HEK293 (cell line): ENCODE measurements around the gene IGSF9.

Source experiments
- CTCF ChIA-PET: fragments of 350-600 bp; formaldehyde crosslinking; extraction: SDS; loops from one replicate; lab custom pipeline; 2021; ENCODE audit warnings: antibody characterized with exemption; lab: Yijun Ruan, JAX
- POLR2A ChIA-PET: fragments of 300-600 bp; formaldehyde crosslinking; extraction: SDS; loops from one replicate; lab custom pipeline; 2020; ENCODE audit warnings: antibody characterized with exemption, inconsistent platforms; lab: Yijun Ruan, JAX
- H3K27ac ChIP-seq: fragments of 200-500 bp; sonication (Bioruptor generic); 2 replicates; pipeline ENCODE4 v1.5.1; 2014; ENCODE audit warnings: low read depth, low read length, control low read depth, inconsistent platforms; ENCODE audit errors: extremely low read depth
- H3K36me3 ChIP-seq, 2 experiments: fragments of 200-500 bp in 1 of 2; sonication (Bioruptor generic) in 1 of 2; 1 replicate in 1 of 2; 2 replicates in 1 of 2; pipeline ENCODE4 v1.5.1; 2014 to 2017; ENCODE audit warnings: inconsistent platforms in 2 of 2, low read length in 2 of 2; ENCODE audit not compliant: control insufficient read depth in 2 of 2, insufficient read depth in 1 of 2
- H3K4me1 ChIP-seq: fragments of 200-500 bp; sonication (Bioruptor generic); 2 replicates; pipeline ENCODE4 v1.5.1; 2014; ENCODE audit warnings: mild to moderate bottlenecking, low read length, inconsistent platforms; ENCODE audit not compliant: control insufficient read depth, insufficient read depth
- H3K4me3 ChIP-seq: 2 replicates; pipeline ENCODE4 v1.5.1; 2011; ENCODE audit warnings: low read depth, mild to moderate bottlenecking, control low read depth, low read length, moderate library complexity
- H3K9me3 ChIP-seq: fragments of 200-500 bp; sonication (Bioruptor generic); 2 replicates; pipeline ENCODE4 v1.5.1; 2014; ENCODE audit warnings: low read depth, low read length, inconsistent platforms; ENCODE audit not compliant: control insufficient read depth, insufficient read depth
- CTCF ChIP-seq: fragments of 450-650 bp; formaldehyde crosslinking; IDR thresholded peaks from 2 replicates; pipeline ENCODE4 v1.5.1; 2016; ENCODE audit warnings: missing biosample characterization, missing genetic modification characterization
- GLI2 ChIP-seq: fragments of 450-650 bp; formaldehyde crosslinking; IDR thresholded peaks from 2 replicates; pipeline ENCODE4; 2017; ENCODE audit warnings: missing biosample characterization, missing genetic modification characterization, low read depth, borderline replicate concordance
- INSM2 ChIP-seq: fragments of 450-650 bp; formaldehyde crosslinking; IDR thresholded peaks from 2 replicates; pipeline ENCODE4 v1.5.1; 2016; ENCODE audit warnings: missing biosample characterization, missing genetic modification characterization
- PRDM6 ChIP-seq: fragments of 450-650 bp; formaldehyde crosslinking; IDR thresholded peaks from 2 replicates; pipeline ENCODE4 v1.5.1; 2017; ENCODE audit warnings: missing biosample characterization, missing genetic modification characterization
- SCRT2 ChIP-seq: fragments of 450-650 bp; formaldehyde crosslinking; IDR thresholded peaks from 2 replicates; pipeline ENCODE4 v1.5.1; 2016; ENCODE audit warnings: missing biosample characterization, missing genetic modification characterization
- YY1 ChIP-seq: fragments of 450-650 bp; formaldehyde crosslinking; IDR thresholded peaks from 2 replicates; pipeline ENCODE4 v1.5.1; 2018; ENCODE audit warnings: missing biosample characterization, missing genetic modification characterization
- ZBTB26 ChIP-seq: fragments of 450-650 bp; formaldehyde crosslinking; optimal IDR thresholded peaks from 2 replicates; pipeline ENCODE3; 2016; ENCODE audit warnings: missing biosample characterization, mild to moderate bottlenecking, missing genetic modification characterization
- ZFP3 ChIP-seq: fragments of 450-650 bp; formaldehyde crosslinking; IDR thresholded peaks from 2 replicates; pipeline ENCODE4 v1.5.1; 2016; ENCODE audit warnings: low read depth, missing biosample characterization, missing genetic modification characterization
- ZNF148 ChIP-seq: fragments of 450-650 bp; formaldehyde crosslinking; IDR thresholded peaks from 2 replicates; pipeline ENCODE4 v1.5.0; 2017; ENCODE audit warnings: missing biosample characterization, missing genetic modification characterization, borderline replicate concordance
- ZNF2 ChIP-seq: fragments of 450-650 bp; formaldehyde crosslinking; IDR thresholded peaks from 2 replicates; pipeline ENCODE4 v1.5.1; 2016; ENCODE audit warnings: missing biosample characterization, missing genetic modification characterization
- ZNF221 ChIP-seq: fragments of 450-650 bp; formaldehyde crosslinking; IDR thresholded peaks from 2 replicates; pipeline ENCODE4 v1.5.1; 2017; ENCODE audit warnings: missing biosample characterization, missing genetic modification characterization, borderline replicate concordance
- ZNF24 ChIP-seq: fragments of 450-650 bp; formaldehyde crosslinking; IDR thresholded peaks from 2 replicates; pipeline ENCODE4 v1.5.1; 2016; ENCODE audit warnings: missing biosample characterization, missing genetic modification characterization
- ZNF26 ChIP-seq: fragments of 450-650 bp; formaldehyde crosslinking; IDR thresholded peaks from 2 replicates; pipeline ENCODE4 v1.5.1; 2016; ENCODE audit warnings: missing biosample characterization, missing genetic modification characterization
- ZNF366 ChIP-seq: fragments of 450-650 bp; formaldehyde crosslinking; conservative IDR thresholded peaks from 2 replicates; pipeline ENCODE4 v1.5.1; 2016; ENCODE audit warnings: missing biosample characterization, missing genetic modification characterization
- ZNF501 ChIP-seq: fragments of 450-650 bp; formaldehyde crosslinking; IDR thresholded peaks from 2 replicates; pipeline ENCODE4 v1.5.1; 2016; ENCODE audit warnings: missing biosample characterization, missing genetic modification characterization
- ZNF530 ChIP-seq: fragments of 450-650 bp; formaldehyde crosslinking; IDR thresholded peaks from 2 replicates; pipeline ENCODE4 v1.5.1; 2016; ENCODE audit warnings: low read depth, missing biosample characterization, missing genetic modification characterization
- ZNF544 ChIP-seq: fragments of 450-650 bp; formaldehyde crosslinking; IDR thresholded peaks from 2 replicates; pipeline ENCODE4 v1.5.0; 2017; ENCODE audit warnings: missing biosample characterization, missing genetic modification characterization
- ZNF558 ChIP-seq: fragments of 450-650 bp; formaldehyde crosslinking; IDR thresholded peaks from 2 replicates; pipeline ENCODE4 v1.5.1; 2016; ENCODE audit warnings: missing biosample characterization, missing genetic modification characterization
- ZNF610 ChIP-seq: fragments of 450-650 bp; formaldehyde crosslinking; IDR thresholded peaks from 2 replicates; pipeline ENCODE4 v1.5.1; 2016; ENCODE audit warnings: missing biosample characterization, missing genetic modification characterization, borderline replicate concordance
- ZNF626 ChIP-seq: fragments of 450-650 bp; sonication (Bioruptor Pico); formaldehyde crosslinking; IDR thresholded peaks from 2 replicates; pipeline ENCODE4 v1.5.1; 2018; ENCODE audit warnings: missing biosample characterization, missing genetic modification characterization, inconsistent platforms
- ZNF629 ChIP-seq: fragments of 450-650 bp; formaldehyde crosslinking; IDR thresholded peaks from 2 replicates; pipeline ENCODE4 v1.5.1; 2017; ENCODE audit warnings: missing biosample characterization, missing genetic modification characterization
- ZNF658 ChIP-seq: fragments of 450-650 bp; formaldehyde crosslinking; IDR thresholded peaks from 2 replicates; pipeline ENCODE4; 2016; ENCODE audit warnings: missing biosample characterization, missing genetic modification characterization
- ZNF670 ChIP-seq: fragments of 450-650 bp; formaldehyde crosslinking; IDR thresholded peaks from 2 replicates; pipeline ENCODE4 v1.5.1; 2016; ENCODE audit warnings: missing biosample characterization, missing genetic modification characterization, low read depth
- ZNF768 ChIP-seq: fragments of 450-650 bp; formaldehyde crosslinking; IDR thresholded peaks from 2 replicates; pipeline ENCODE4 v1.5.1; 2018; ENCODE audit warnings: missing biosample characterization, mild to moderate bottlenecking, missing genetic modification characterization
- ZNF777 ChIP-seq: fragments of 450-650 bp; formaldehyde crosslinking; IDR thresholded peaks from 2 replicates; pipeline ENCODE4 v1.5.1; 2017; ENCODE audit warnings: missing biosample characterization, missing genetic modification characterization, borderline replicate concordance
- ZNF785 ChIP-seq: fragments of 450-650 bp; formaldehyde crosslinking; IDR thresholded peaks from 2 replicates; pipeline ENCODE4 v1.5.1; 2016; ENCODE audit warnings: missing biosample characterization, missing genetic modification characterization
- ZNF837 ChIP-seq: fragments of 450-650 bp; formaldehyde crosslinking; IDR thresholded peaks from 2 replicates; pipeline ENCODE4 v1.5.1; 2016; ENCODE audit warnings: missing biosample characterization, missing genetic modification characterization

The IGSF9 gene

GRCh38 chr1:159923203-159924024 is 22.0 kb downstream of the IGSF9 start:
- CTCF ChIA-PET = interaction anchor here (0.6 to 19.3 kb wide), 10 partner anchors 8 to 162 kb away, joined by 3 to 353 read pairs (median 4); partner anchors contain the start of gene IGSF9
- Histone ChIP-seq H3K36me3 (peaks cover 0 to 44% of the 10 kb centered on the region in 2 experiments; a peak in 1 of 3 replicates), H3K9me3 (no peaks in the 10 kb centered on the region), H3K4me3 (peak overlapping the region; percentile 64), H3K27ac (peak overlapping the region; percentile 95), H3K4me1 (peaks cover 13% of the 10 kb centered on the region)
- POLR2A ChIA-PET = interaction anchor here (0.5 to 4.2 kb wide), 17 partner anchors 13 to 465 kb away, joined by 3 to 41 read pairs (median 4); partner anchors contain the start of genes IGSF9 and PIGM
- TF ChIP-seq ZNF26 (tag by site-specific recombination) = no peak
- no peak for TF ChIP-seq INSM2 (tag by site-specific recombination)
- TF ChIP-seq ZNF24 (tag by site-specific recombination) = no peak
- no peak for TF ChIP-seq YY1 (tag by site-specific recombination)
- no peak for TF ChIP-seq SCRT2 (tag by site-specific recombination)
- TF ChIP-seq ZNF501 (tag by site-specific recombination) = peak; percentile 29; the same call in 1 of the 2 replicates
- TF ChIP-seq ZNF626 (tag by site-specific recombination) = no peak
- no peak for TF ChIP-seq ZBTB26 (tag by site-specific recombination)
- TF ChIP-seq PRDM6 (tag by site-specific recombination) = no peak
- TF ChIP-seq ZNF148 = no peak
- no peak for TF ChIP-seq ZNF658 (tag by site-specific recombination)
- no peak for TF ChIP-seq ZNF785
- TF ChIP-seq ZNF221 (tag by site-specific recombination) = no peak
- TF ChIP-seq ZFP3 = no peak
- TF ChIP-seq ZNF2 (tag by site-specific recombination) = no peak
- no peak for TF ChIP-seq ZNF777
- TF ChIP-seq CTCF = no peak
- peak; percentile 94 for TF ChIP-seq ZNF366 (tag by site-specific recombination)
- no peak for TF ChIP-seq ZNF558 (tag by site-specific recombination)
- no peak for TF ChIP-seq ZNF610 (tag by site-specific recombination)
- TF ChIP-seq ZNF768 = no peak
- no peak for TF ChIP-seq ZNF837 (tag by site-specific recombination)
- no peak for TF ChIP-seq ZNF670 (tag by site-specific recombination)
- peak; percentile 64 for TF ChIP-seq ZNF629 (tag by site-specific recombination)
- TF ChIP-seq ZNF530 (tag by site-specific recombination) = no peak
- TF ChIP-seq GLI2 = no peak
- TF ChIP-seq ZNF544 (tag by site-specific recombination) = no peak
